ENCODE measurements around the gene CFAP46.

DNA sequence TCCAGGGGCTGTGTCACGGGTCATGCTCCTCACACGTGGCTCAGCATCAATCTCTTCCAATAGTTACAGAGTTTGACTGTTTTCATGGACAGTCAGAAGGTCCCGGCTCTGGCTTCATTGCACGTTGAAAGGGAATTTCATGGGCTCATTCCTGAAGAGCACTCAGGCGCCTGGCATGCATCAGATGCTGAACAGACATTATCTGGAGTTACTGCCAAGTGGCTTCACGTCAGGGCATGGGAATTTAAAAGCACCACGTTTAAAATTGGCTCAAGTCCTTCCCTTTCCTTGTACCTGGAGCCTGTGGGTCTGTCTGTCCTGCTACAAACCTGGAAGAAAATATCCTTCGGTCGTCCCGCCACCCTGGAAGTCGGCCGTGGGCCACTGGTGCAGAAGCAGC, 50.4 kb downstream of the CFAP46 start:
- TF ChIP-seq ZNF274 (IDR thresholded peaks at IDR 0.05; ENCODE audit: low read depth, low read length): no peak
- no peak for TF ChIP-seq SUZ12 (IDR thresholded peaks at IDR 0.05; ENCODE audit: extremely low read depth, insufficient read depth, insufficient read length)
